ENCODE results near the gene OR2AG2. TPM values are rescaled to one million over a fixed set of nuclear protein-coding genes. Genes with fewer than 3 reads are reported as not detected.

The OR2AG2 gene
- total and polyA plus RNA-seq, 5 donors from 2014 or later, result not detected

- Mint-ChIP-seq H3K4me1 (peaks cover 8 to 32% (median 20%) of the 10 kb centered on the region in 4 donors), H3K27ac (no peak overlapping the region), H3K9me3 (no peaks in the 10 kb centered on the region), H3K4me3 (no peak overlapping the region), H3K27me3 (no peaks in the 10 kb centered on the region), H3K36me3 (peaks cover 12% of the 10 kb centered on the region)
- ATAC-seq (ENCODE audit: low read depth in 2 of 2), result no peak
- peak overlapping the region; percentile 99 for H3K4me3 ChIP-seq (ENCODE audit: low read depth, low read length)
- H3K27me3 ChIP-seq (ENCODE audit: control insufficient read depth, insufficient read depth, low read length), result no peaks in the 10 kb centered on the region
- DNase-seq, result no peak
- no peaks in the 10 kb centered on the region for H3K9me3 ChIP-seq (ENCODE audit: control insufficient read depth in 2 of 2, low read length in 2 of 2)
- H3K4me1 ChIP-seq (ENCODE audit: control insufficient read depth, insufficient read depth, low read length, poor library complexity, severe bottlenecking), result peaks cover 48% of the 10 kb centered on the region
- no peaks in the 10 kb centered on the region for H3K36me3 ChIP-seq (ENCODE audit: control insufficient read depth, insufficient read depth, low read length)
- H3K27ac ChIP-seq (ENCODE audit: insufficient read depth, low read length, poor library complexity, severe bottlenecking), result peak overlapping the region; percentile 93
Measured at GRCh38 chr11:6747097-6747668, 24.6 kb downstream of the OR2AG2 start.

DNA sequence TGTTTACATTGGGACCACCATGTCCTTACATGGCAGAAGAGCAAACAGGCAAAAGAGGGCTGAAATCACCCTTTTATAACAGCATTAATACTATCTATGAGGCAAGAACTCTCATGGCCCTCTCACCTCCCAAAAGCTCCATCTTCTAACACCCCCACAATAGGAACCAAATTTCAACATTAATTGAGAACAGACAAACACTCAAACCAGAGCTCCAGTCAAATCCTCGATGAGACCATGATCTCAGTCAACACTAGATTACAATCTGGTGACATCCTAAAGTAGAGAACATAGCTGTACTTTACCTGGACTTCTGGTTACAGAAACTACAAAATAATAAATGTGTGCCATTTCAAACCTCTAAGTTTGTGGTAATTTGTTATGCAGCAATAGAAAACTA is 25.1 kb downstream of the OR2AG2 start:
- H3K27ac Mint-ChIP-seq, result no peak overlapping the region
- H3K27me3 Mint-ChIP-seq, result no peaks in the 10 kb centered on the region
- peaks cover 53% of the 10 kb centered on the region for H3K4me1 ChIP-seq (ENCODE audit: control insufficient read depth, insufficient read depth, low read length, poor library complexity, severe bottlenecking)
- peak overlapping the region; percentile 99 for H3K4me3 ChIP-seq (ENCODE audit: low read depth, low read length)
- no peaks in the 10 kb centered on the region for H3K9me3 Mint-ChIP-seq
- H3K27me3 ChIP-seq (ENCODE audit: control insufficient read depth, insufficient read depth, low read length), result no peaks in the 10 kb centered on the region
- DNase-seq (no peak), ATAC-seq (ENCODE audit: low read depth in 2 of 2) (peak in 1 of 2 donors; percentile 8)
- peaks cover 8 to 37% (median 24%) of the 10 kb centered on the region in 4 donors for H3K4me1 Mint-ChIP-seq
- no peaks in the 10 kb centered on the region for H3K9me3 ChIP-seq (ENCODE audit: control insufficient read depth in 2 of 2, low read length in 2 of 2)
- no peak overlapping the region for H3K4me3 Mint-ChIP-seq
- H3K36me3 Mint-ChIP-seq, result peaks cover 17% of the 10 kb centered on the region
- H3K27ac ChIP-seq (ENCODE audit: insufficient read depth, low read length, poor library complexity, severe bottlenecking), result peak overlapping the region; percentile 93
- H3K36me3 ChIP-seq (ENCODE audit: control insufficient read depth, insufficient read depth, low read length), result no peaks in the 10 kb centered on the region

DNA sequence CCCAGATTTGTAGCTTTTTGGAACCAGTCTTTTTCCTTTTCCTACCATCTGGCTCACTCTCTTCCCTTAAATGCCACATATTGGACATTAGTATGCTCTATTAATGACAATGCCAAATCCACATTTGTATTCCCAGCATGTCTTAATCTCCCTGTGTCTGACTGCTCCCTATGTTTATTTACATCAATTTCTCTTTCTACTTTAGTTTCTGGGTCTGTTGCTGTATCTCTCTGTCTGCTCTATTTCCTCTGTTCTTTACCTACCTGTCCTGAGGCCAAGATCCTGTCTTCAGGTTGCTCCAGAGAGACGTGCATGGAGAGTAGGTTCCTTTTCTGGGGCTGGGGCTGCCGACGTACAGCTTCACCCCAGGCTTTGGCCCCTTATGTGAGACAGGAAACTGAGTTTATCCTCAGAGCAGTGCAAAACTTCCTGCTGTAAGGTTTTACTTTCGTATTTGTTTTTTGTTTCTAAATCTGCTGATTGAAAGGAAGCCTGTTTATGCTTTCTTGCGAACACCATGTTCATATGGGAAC is 25.6 kb downstream of the OR2AG2 start:
- Mint-ChIP-seq H3K4me1 (peaks cover 8 to 39% (median 25%) of the 10 kb centered on the region in 4 donors), H3K9me3 (no peaks in the 10 kb centered on the region), H3K4me3 (no peak overlapping the region), H3K27me3 (no peaks in the 10 kb centered on the region), H3K36me3 (peaks cover 17% of the 10 kb centered on the region), H3K27ac (no peak overlapping the region)
- peak overlapping the region; percentile 99 for H3K4me3 ChIP-seq (ENCODE audit: low read depth, low read length)
- H3K9me3 ChIP-seq (ENCODE audit: control insufficient read depth in 2 of 2, low read length in 2 of 2), result no peaks in the 10 kb centered on the region
- DNase-seq (peak; percentile 33 to 84 (median 59)), ATAC-seq (ENCODE audit: low read depth in 2 of 2) (peak; percentile 86 to 87)
- H3K27me3 ChIP-seq (ENCODE audit: control insufficient read depth, insufficient read depth, low read length), result no peaks in the 10 kb centered on the region
- peak overlapping the region; percentile 93 for H3K27ac ChIP-seq (ENCODE audit: insufficient read depth, low read length, poor library complexity, severe bottlenecking)
- H3K36me3 ChIP-seq (ENCODE audit: control insufficient read depth, insufficient read depth, low read length), result no peaks in the 10 kb centered on the region
- H3K4me1 ChIP-seq (ENCODE audit: control insufficient read depth, insufficient read depth, low read length, poor library complexity, severe bottlenecking), result peaks cover 56% of the 10 kb centered on the region

- H3K4me1 ChIP-seq (ENCODE audit: control insufficient read depth, insufficient read depth, low read length, poor library complexity, severe bottlenecking), result peaks cover 61% of the 10 kb centered on the region
- H3K4me1 Mint-ChIP-seq, result peaks cover 12 to 41% (median 28%) of the 10 kb centered on the region in 4 donors
- peak overlapping the region; percentile 93 for H3K27ac ChIP-seq (ENCODE audit: insufficient read depth, low read length, poor library complexity, severe bottlenecking)
- no peaks in the 10 kb centered on the region for H3K27me3 ChIP-seq (ENCODE audit: control insufficient read depth, insufficient read depth, low read length)
- H3K36me3 Mint-ChIP-seq, result peaks cover 21% of the 10 kb centered on the region
- H3K27ac Mint-ChIP-seq, result no peak overlapping the region
- H3K36me3 ChIP-seq (ENCODE audit: control insufficient read depth, insufficient read depth, low read length), result no peaks in the 10 kb centered on the region
- H3K9me3 ChIP-seq (ENCODE audit: control insufficient read depth in 2 of 2, low read length in 2 of 2), result no peaks in the 10 kb centered on the region
- H3K9me3 Mint-ChIP-seq, result no peaks in the 10 kb centered on the region
- H3K4me3 Mint-ChIP-seq, result no peak overlapping the region
- peak overlapping the region; percentile 99 for H3K4me3 ChIP-seq (ENCODE audit: low read depth, low read length)
- DNase-seq (peak in 1 of 3 donors; percentile 59), ATAC-seq (ENCODE audit: low read depth in 2 of 2) (peak in 1 of 2 donors; percentile 52)
- H3K27me3 Mint-ChIP-seq, result no peaks in the 10 kb centered on the region
Measured at GRCh38 chr11:6745465-6746015, 26.2 kb downstream of the OR2AG2 start.

DNA sequence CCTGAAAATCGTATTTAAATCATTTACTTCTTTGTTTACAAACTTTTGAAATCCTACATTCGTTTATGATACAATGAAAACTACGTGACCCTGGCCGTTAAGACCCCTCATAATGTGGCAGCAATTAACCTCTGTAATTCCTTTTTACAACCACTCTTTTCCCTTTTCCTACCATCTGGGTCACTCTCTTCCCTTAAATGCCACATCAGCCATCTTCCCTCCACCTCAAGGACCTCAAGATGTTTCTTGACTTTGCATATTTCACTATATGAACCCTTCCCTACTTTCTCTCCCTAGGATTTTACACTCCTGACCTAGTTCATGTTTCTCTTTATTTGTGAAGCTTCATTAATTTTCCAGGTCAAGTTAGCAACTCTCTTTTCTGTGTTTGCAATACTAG is 26.8 kb downstream of the OR2AG2 start:
- Mint-ChIP-seq H3K4me1 (peaks cover 12 to 43% (median 30%) of the 10 kb centered on the region in 4 donors), H3K27me3 (no peaks in the 10 kb centered on the region), H3K9me3 (no peaks in the 10 kb centered on the region), H3K27ac (no peak overlapping the region), H3K36me3 (peaks cover 21% of the 10 kb centered on the region), H3K4me3 (no peak overlapping the region)
- ATAC-seq (ENCODE audit: low read depth in 2 of 2) (no peak), DNase-seq (no peak)
- H3K27me3 ChIP-seq (ENCODE audit: control insufficient read depth, insufficient read depth, low read length), result no peaks in the 10 kb centered on the region
- no peaks in the 10 kb centered on the region for H3K9me3 ChIP-seq (ENCODE audit: control insufficient read depth in 2 of 2, low read length in 2 of 2)
- peaks cover 3% of the 10 kb centered on the region for H3K36me3 ChIP-seq (ENCODE audit: control insufficient read depth, insufficient read depth, low read length)
- H3K4me3 ChIP-seq (ENCODE audit: low read depth, low read length), result peak overlapping the region; percentile 99
- peaks cover 66% of the 10 kb centered on the region for H3K4me1 ChIP-seq (ENCODE audit: control insufficient read depth, insufficient read depth, low read length, poor library complexity, severe bottlenecking)
- peak overlapping the region; percentile 93 for H3K27ac ChIP-seq (ENCODE audit: insufficient read depth, low read length, poor library complexity, severe bottlenecking)

- H3K4me3 ChIP-seq (ENCODE audit: low read depth, low read length), result peak overlapping the region; percentile 99
- H3K4me1 Mint-ChIP-seq, result peaks cover 20 to 57% (median 44%) of the 10 kb centered on the region in 4 donors
- H3K36me3 Mint-ChIP-seq, result peaks cover 25% of the 10 kb centered on the region
- H3K27ac ChIP-seq (ENCODE audit: insufficient read depth, low read length, poor library complexity, severe bottlenecking), result peak overlapping the region; percentile 93
- H3K27me3 Mint-ChIP-seq, result no peaks in the 10 kb centered on the region
- no peaks in the 10 kb centered on the region for H3K9me3 ChIP-seq (ENCODE audit: control insufficient read depth in 2 of 2, low read length in 2 of 2)
- H3K27ac Mint-ChIP-seq, result peak overlapping the region in 1 of 3 donors; percentile 92
- no peak for DNase-seq
- no peak for ATAC-seq (ENCODE audit: low read depth in 2 of 2)
- no peak overlapping the region for H3K4me3 Mint-ChIP-seq
- H3K9me3 Mint-ChIP-seq, result no peaks in the 10 kb centered on the region
- H3K27me3 ChIP-seq (ENCODE audit: control insufficient read depth, insufficient read depth, low read length), result no peaks in the 10 kb centered on the region
- H3K36me3 ChIP-seq (ENCODE audit: control insufficient read depth, insufficient read depth, low read length), result peaks cover 18% of the 10 kb centered on the region
- peaks cover 78% of the 10 kb centered on the region for H3K4me1 ChIP-seq (ENCODE audit: control insufficient read depth, insufficient read depth, low read length, poor library complexity, severe bottlenecking)
Measured at GRCh38 chr11:6742260-6742659, 29.5 kb downstream of the OR2AG2 start.

GRCh38 chr11:6738590-6738989 is 33.2 kb downstream of the OR2AG2 start:
- DNase-seq (no peak), ATAC-seq (ENCODE audit: low read depth in 2 of 2) (no peak)
- no peaks in the 10 kb centered on the region for H3K9me3 Mint-ChIP-seq
- H3K9me3 ChIP-seq (ENCODE audit: control insufficient read depth in 2 of 2, low read length in 2 of 2), result no peaks in the 10 kb centered on the region
- H3K36me3 Mint-ChIP-seq, result peaks cover 32% of the 10 kb centered on the region
- H3K27me3 Mint-ChIP-seq, result no peaks in the 10 kb centered on the region
- peak overlapping the region; percentile 70 for H3K27ac ChIP-seq (ENCODE audit: insufficient read depth, low read length, poor library complexity, severe bottlenecking)
- peaks cover 46 to 92% (median 78%) of the 10 kb centered on the region in 4 donors for H3K4me1 Mint-ChIP-seq
- H3K36me3 ChIP-seq (ENCODE audit: control insufficient read depth, insufficient read depth, low read length), result peaks cover 34% of the 10 kb centered on the region
- H3K4me3 Mint-ChIP-seq, result peak overlapping the region; percentile 55 to 95 (median 72)
- H3K27ac Mint-ChIP-seq, result peak overlapping the region; percentile 71 to 99 (median 89)
- H3K4me3 ChIP-seq (ENCODE audit: low read depth, low read length), result peak overlapping the region; percentile 56
- no peaks in the 10 kb centered on the region for H3K27me3 ChIP-seq (ENCODE audit: control insufficient read depth, insufficient read depth, low read length)
- peaks cover 89% of the 10 kb centered on the region for H3K4me1 ChIP-seq (ENCODE audit: control insufficient read depth, insufficient read depth, low read length, poor library complexity, severe bottlenecking)

Measured in CD4-positive, CD25-positive, alpha-beta regulatory T cell (primary cell).